ENCODE results near the gene CDC37L1.
A peak's percentile ranks its signal among the peaks of the same experiment; 100 is the strongest.

- no peak for TF ChIP-seq EZH2 (IDR thresholded peaks at IDR 0.05; ENCODE audit: borderline replicate concordance, low read length)
- peak; percentile 24; the same call in 1 of the 2 replicates for TF ChIP-seq CTCF (IDR thresholded peaks at IDR 0.05; ENCODE audit: low read length)
These were observed 13.2 kb upstream of the CDC37L1 start, which contains the start of gene SPATA6L for GRCh38 chr9:4666042-4666699.
